Measurements from ENCODE around the gene PAQR8.

DNA sequence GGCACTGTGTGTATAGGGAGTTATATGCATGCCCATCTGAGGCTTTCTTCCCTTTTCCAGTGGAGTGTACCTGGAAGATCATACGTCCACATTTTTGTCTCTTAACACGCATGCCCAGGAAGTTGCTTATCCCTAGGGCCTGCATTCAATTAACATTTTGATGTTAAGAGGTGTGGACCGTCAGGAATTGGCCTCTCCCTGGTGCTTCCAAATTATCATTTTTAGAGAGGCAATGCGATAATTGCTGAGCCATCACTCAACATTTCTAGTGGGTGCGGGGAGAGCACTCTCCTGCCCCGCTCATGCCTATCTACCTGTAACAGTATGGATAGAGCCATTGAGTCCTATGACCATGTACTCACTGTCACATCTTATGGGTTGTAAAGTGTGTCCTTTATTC is 37.8 kb upstream of the PAQR8 start:
- no peak for TF ChIP-seq POLR2A (IDR thresholded peaks at IDR 0.05)
- TF ChIP-seq, protein P1, sequence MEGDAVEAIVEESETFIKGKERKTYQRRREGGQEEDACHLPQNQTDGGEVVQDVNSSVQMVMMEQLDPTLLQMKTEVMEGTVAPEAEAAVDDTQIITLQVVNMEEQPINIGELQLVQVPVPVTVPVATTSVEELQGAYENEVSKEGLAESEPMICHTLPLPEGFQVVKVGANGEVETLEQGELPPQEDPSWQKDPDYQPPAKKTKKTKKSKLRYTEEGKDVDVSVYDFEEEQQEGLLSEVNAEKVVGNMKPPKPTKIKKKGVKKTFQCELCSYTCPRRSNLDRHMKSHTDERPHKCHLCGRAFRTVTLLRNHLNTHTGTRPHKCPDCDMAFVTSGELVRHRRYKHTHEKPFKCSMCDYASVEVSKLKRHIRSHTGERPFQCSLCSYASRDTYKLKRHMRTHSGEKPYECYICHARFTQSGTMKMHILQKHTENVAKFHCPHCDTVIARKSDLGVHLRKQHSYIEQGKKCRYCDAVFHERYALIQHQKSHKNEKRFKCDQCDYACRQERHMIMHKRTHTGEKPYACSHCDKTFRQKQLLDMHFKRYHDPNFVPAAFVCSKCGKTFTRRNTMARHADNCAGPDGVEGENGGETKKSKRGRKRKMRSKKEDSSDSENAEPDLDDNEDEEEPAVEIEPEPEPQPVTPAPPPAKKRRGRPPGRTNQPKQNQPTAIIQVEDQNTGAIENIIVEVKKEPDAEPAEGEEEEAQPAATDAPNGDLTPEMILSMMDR (IDR thresholded peaks at IDR 0.05) = no peak

Data from heart left ventricle (tissue), 13 donors.